ENCODE measurements around the gene NUDT4. TPM values are rescaled to one million over a fixed set of nuclear protein-coding genes. Genes with fewer than 3 reads are reported as not detected.
A peak's percentile ranks its signal among the peaks of the same experiment; 100 is the strongest.

NUDT4 gene
- total and polyA plus RNA-seq, 2 of the 8 experiments (the other 6 are each of a cell fraction or from before 2014, with no cell fraction given) = 17.3 to 71.7 TPM

- peaks cover 11% of the 10 kb centered on the region; the same call in 1 of the 2 replicates for H3K23me2 ChIP-seq (ENCODE audit: low read depth, low read length)
- H4K91ac ChIP-seq (replicated peaks; ENCODE audit: insufficient read length, low read length) = no peak overlapping the region
- H3K9ac ChIP-seq (replicated peaks in 1 of 4; ENCODE audit: extremely low read depth in 1 of 4, low read depth in 3 of 4, low read length in 3 of 4) = peak overlapping the region; percentile 84 to 96 (median 92)
- CTCF ChIA-PET (ENCODE audit: partially characterized antibody) = no interaction called here
- H2BK5ac ChIP-seq (ENCODE audit: low read depth, low read length) = peak overlapping the region; percentile 32; the same call in 1 of the 2 replicates
- peak overlapping the region; percentile 64 to 73 for H3K4me2 ChIP-seq (ENCODE audit: insufficient read depth in 1 of 2, low read depth in 2 of 2, low read length in 2 of 2)
- H2BK15ac ChIP-seq (ENCODE audit: low read length) = no peak overlapping the region
- DNase-seq (ENCODE audit: low read depth in 1 of 2, low spot score in 2 of 2) (no peak), FAIRE-seq (no peak)
- H2AK5ac ChIP-seq (ENCODE audit: low read depth, low read length) = no peak overlapping the region
- no peak overlapping the region for H3K18ac ChIP-seq (ENCODE audit: extremely low read depth, low read length)
- peak overlapping the region; percentile 95 for H3K27ac ChIP-seq (ENCODE audit: low read depth, low read length)
- no peak overlapping the region for H2BK120ac ChIP-seq (replicated peaks; ENCODE audit: low read depth, low read length)
- peaks cover 41 to 64% of the 10 kb centered on the region in 2 experiments for H3K79me2 ChIP-seq (ENCODE audit: control insufficient read depth in 1 of 2, insufficient read depth in 2 of 2, low read length in 2 of 2)
- H3K4me1 ChIP-seq (replicated peaks in 1 of 4; ENCODE audit: control insufficient read depth in 3 of 4, insufficient read depth in 4 of 4, low read length in 3 of 4) = peaks cover 0 to 15% (median 6%) of the 10 kb centered on the region in 4 experiments; a peak in 6 of 7 replicates
- H3K27me3 ChIP-seq (replicated peaks in 1 of 4; ENCODE audit: control insufficient read depth in 3 of 4, extremely low read depth in 1 of 4, insufficient read depth in 3 of 4, low read length in 3 of 4) = no peaks in the 10 kb centered on the region
- POLR2A ChIA-PET (ENCODE audit: partially characterized antibody) = interaction anchor here (0.9 to 2.4 kb wide), 7 partner anchors 15 to 678 kb away, joined by 3 to 9 read pairs (median 6); partner anchors contain the start of gene MRPL42
- peak overlapping the region; percentile 99 for H4K8ac ChIP-seq (ENCODE audit: extremely low read depth, insufficient read depth, low read length)
- H3K36me3 ChIP-seq (ENCODE audit: control insufficient read depth in 2 of 4, insufficient read depth in 4 of 4, low read length in 3 of 4) = no peaks in the 10 kb centered on the region
- H3K79me1 ChIP-seq (ENCODE audit: low read depth, low read length) = no peaks in the 10 kb centered on the region
- no peak overlapping the region for H2BK12ac ChIP-seq (ENCODE audit: low read depth, low read length)
- H3K14ac ChIP-seq (ENCODE audit: insufficient read length) = no peak overlapping the region
- peak overlapping the region; percentile 47 for H3K56ac ChIP-seq (replicated peaks; ENCODE audit: insufficient read length, low read depth, low read length)
- H4K20me1 ChIP-seq (replicated peaks in 1 of 2; ENCODE audit: control insufficient read depth in 1 of 2, insufficient read depth in 2 of 2, low read length in 2 of 2) = peaks cover 18 to 25% of the 10 kb centered on the region in 2 experiments
- WGBS, 2 experiments (ENCODE audit: extremely low coverage in 1 of 2, insufficient coverage in 1 of 2, insufficient read length in 1 of 2, insufficient replicate concordance in 2 of 2, low coverage in 1 of 2, low lambda C conversion rate in 2 of 2, missing lambda C conversion rate in 1 of 2) = 0% methylated on average over 18 of the region's 55 CpGs; no CpG with 5 or more reads in 1 of the 2 experiments
- peak overlapping the region; percentile 49 for H4K5ac ChIP-seq (ENCODE audit: insufficient read length, low read depth, low read length)
- H3K23ac ChIP-seq (ENCODE audit: insufficient read length) = no peak overlapping the region
- no peak overlapping the region for H2BK20ac ChIP-seq (ENCODE audit: low read length)
- H3K9me3 ChIP-seq (ENCODE audit: insufficient read depth in 2 of 2, low read depth in 1 of 2, low read length in 1 of 2) = no peaks in the 10 kb centered on the region
- peak overlapping the region; percentile 61 for H3K4ac ChIP-seq (replicated peaks; ENCODE audit: insufficient read length, low read depth, low read length)
- H2AFZ ChIP-seq (ENCODE audit: low read length) = no peak overlapping the region
- peak overlapping the region; percentile 83 to 96 (median 89) for H3K4me3 ChIP-seq (ENCODE audit: extremely low read depth in 1 of 4, insufficient read depth in 2 of 4, low read depth in 3 of 4, low read length in 4 of 4)
- TF ChIP-seq HDAC2 (IDR thresholded peaks at IDR 0.05; ENCODE audit: borderline replicate concordance in 1 of 2, low read depth in 2 of 2, low read length in 2 of 2) (peak in 1 of 2 experiments; percentile 92; a peak in 1 of 4 replicates), KDM4A (IDR thresholded peaks at IDR 0.05; ENCODE audit: low read depth, low read length, severe bottlenecking) (peak; percentile 21), BRCA1 (IDR thresholded peaks at IDR 0.05; ENCODE audit: low read depth, low read length) (no peak), POLR2A (IDR thresholded peaks at IDR 0.05; ENCODE audit: control extremely low read depth in 1 of 2, low read depth in 2 of 2, low read length in 2 of 2) (no peak), RNF2 (IDR thresholded peaks at IDR 0.05; ENCODE audit: borderline replicate concordance, low read depth, low read length, missing control alignments, poor library complexity, severe bottlenecking) (no peak), SRF (IDR thresholded peaks at IDR 0.05; ENCODE audit: low read depth, low read length) (no peak), ATF2 (IDR thresholded peaks at IDR 0.05; ENCODE audit: low read length) (no peak), NRF1 (IDR thresholded peaks at IDR 0.05; ENCODE audit: low read depth, low read length) (no peak), SIRT6 (IDR thresholded peaks at IDR 0.05; ENCODE audit: low read length) (no peak)
- TF ChIP-seq, protein P1, sequence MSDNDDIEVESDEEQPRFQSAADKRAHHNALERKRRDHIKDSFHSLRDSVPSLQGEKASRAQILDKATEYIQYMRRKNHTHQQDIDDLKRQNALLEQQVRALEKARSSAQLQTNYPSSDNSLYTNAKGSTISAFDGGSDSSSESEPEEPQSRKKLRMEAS (IDR thresholded peaks at IDR 0.05) = 0 out of 2 replicates have a peak, but pooled peaks have one; percentile 46
These were observed 63.4 kb downstream of the NUDT4 start for GRCh38 chr12:93441081-93441616.

Data from H1 (cell line).